Measurements from ENCODE around the gene MYBL2. TPM values are rescaled to one million over a fixed set of nuclear protein-coding genes. Genes with fewer than 3 reads are reported as not detected.

MYBL2 gene
- total RNA-seq, 3 donors from 2014 or later (not counting 1 experiment from before 2014, with no cell fraction given) = 1.6 to 2.4 (median 1.7) TPM

GRCh38 chr20:43655937-43656336 lies 11.0 kb upstream of the MYBL2 start:
- H3K4me1 ChIP-seq (ENCODE audit: control insufficient read depth, insufficient read depth, low read length) = peaks cover 15% of the 10 kb centered on the region
- H3K27me3 ChIP-seq (ENCODE audit: control insufficient read depth, insufficient read depth, low read length) = no peaks in the 10 kb centered on the region
- no peaks in the 10 kb centered on the region for H3K9me3 ChIP-seq (ENCODE audit: control insufficient read depth, insufficient read depth, low read length)
- TF ChIP-seq CTCF (IDR thresholded peaks at IDR 0.05) = no peak
- H3K27ac ChIP-seq (ENCODE audit: low read length) = no peak overlapping the region
- Mint-ChIP-seq H3K4me1 (peaks cover 8 to 16% of the 10 kb centered on the region in 2 donors), H3K27ac (no peak overlapping the region), H3K4me3 (peak overlapping the region; percentile 95), H3K9me3 (no peaks in the 10 kb centered on the region), H3K36me3 (no peaks in the 10 kb centered on the region), H3K27me3 (ENCODE audit: low read depth in 2 of 2) (no peaks in the 10 kb centered on the region)
- 89% methylated on average over 3 of the region's 3 CpGs for WGBS (ENCODE audit: insufficient coverage)
- no peak overlapping the region for H3K4me3 ChIP-seq (ENCODE audit: low read length)
- no peaks in the 10 kb centered on the region for H3K36me3 ChIP-seq (ENCODE audit: control insufficient read depth, insufficient read depth, low read length)
- intact Hi-C loops (cut with micrococcal nuclease) = no loop called here
- DNase-seq (no peak), ATAC-seq (no peak)

- peaks cover 15% of the 10 kb centered on the region for H3K4me1 ChIP-seq (ENCODE audit: control insufficient read depth, insufficient read depth, low read length)
- peak overlapping the region; percentile 77 for H3K4me3 ChIP-seq (ENCODE audit: low read length)
- no peaks in the 10 kb centered on the region for H3K27me3 ChIP-seq (ENCODE audit: control insufficient read depth, insufficient read depth, low read length)
- no peaks in the 10 kb centered on the region for H3K27me3 Mint-ChIP-seq (ENCODE audit: low read depth in 2 of 2)
- H3K9me3 Mint-ChIP-seq = no peaks in the 10 kb centered on the region
- peaks cover 8 to 16% of the 10 kb centered on the region in 2 donors for H3K4me1 Mint-ChIP-seq
- 78% methylated on average over 11 of the region's 11 CpGs for WGBS (ENCODE audit: insufficient coverage)
- no peak for TF ChIP-seq CTCF (IDR thresholded peaks at IDR 0.05)
- H3K9me3 ChIP-seq (ENCODE audit: control insufficient read depth, insufficient read depth, low read length) = no peaks in the 10 kb centered on the region
- H3K36me3 Mint-ChIP-seq = no peaks in the 10 kb centered on the region
- ATAC-seq = peak in 1 of 3 donors; percentile 8
- H3K27ac ChIP-seq (ENCODE audit: low read length) = peak overlapping the region; percentile 87
- no peak for DNase-seq
- H3K36me3 ChIP-seq (ENCODE audit: control insufficient read depth, insufficient read depth, low read length) = no peaks in the 10 kb centered on the region
- intact Hi-C loops (cut with micrococcal nuclease) = no loop called here
- peak overlapping the region; percentile 95 for H3K4me3 Mint-ChIP-seq
- H3K27ac Mint-ChIP-seq = peak overlapping the region; percentile 75 to 90
Measured at GRCh38 chr20:43658069-43658722, 8.7 kb upstream of the MYBL2 start.

- WGBS (ENCODE audit: insufficient coverage) = 82% methylated on average over 6 of the region's 6 CpGs
- intact Hi-C loops (cut with micrococcal nuclease) = no loop called here
- Histone ChIP-seq H3K27me3 (ENCODE audit: control insufficient read depth, insufficient read depth, low read length) (no peaks in the 10 kb centered on the region), H3K27ac (ENCODE audit: low read length) (no peak overlapping the region), H3K4me3 (ENCODE audit: low read length) (no peak overlapping the region), H3K4me1 (ENCODE audit: control insufficient read depth, insufficient read depth, low read length) (peaks cover 15% of the 10 kb centered on the region), H3K9me3 (ENCODE audit: control insufficient read depth, insufficient read depth, low read length) (no peaks in the 10 kb centered on the region), H3K36me3 (ENCODE audit: control insufficient read depth, insufficient read depth, low read length) (no peaks in the 10 kb centered on the region)
- Mint-ChIP-seq H3K36me3 (no peaks in the 10 kb centered on the region), H3K27me3 (ENCODE audit: low read depth in 2 of 2) (no peaks in the 10 kb centered on the region), H3K27ac (no peak overlapping the region), H3K9me3 (no peaks in the 10 kb centered on the region), H3K4me3 (no peak overlapping the region), H3K4me1 (peaks cover 8 to 16% of the 10 kb centered on the region in 2 donors)
- ATAC-seq = no peak
- DNase-seq = no peak
- TF ChIP-seq CTCF (IDR thresholded peaks at IDR 0.05) = no peak
Measured at GRCh38 chr20:43658723-43659419, 8.0 kb upstream of the MYBL2 start.
